ENCODE results near the gene SMCHD1.

- no peak for TF ChIP-seq POLR2AphosphoS5 (IDR thresholded peaks at IDR 0.05)
- no peak for TF ChIP-seq CTCF (IDR thresholded peaks at IDR 0.05)
Observed at GRCh38 chr18:2627821-2628276, 27.7 kb upstream of the SMCHD1 start.

Data from prostate gland (tissue), 2 donors.